ENCODE measurements around the gene PLPP1.

PLPP1 gene

DNA sequence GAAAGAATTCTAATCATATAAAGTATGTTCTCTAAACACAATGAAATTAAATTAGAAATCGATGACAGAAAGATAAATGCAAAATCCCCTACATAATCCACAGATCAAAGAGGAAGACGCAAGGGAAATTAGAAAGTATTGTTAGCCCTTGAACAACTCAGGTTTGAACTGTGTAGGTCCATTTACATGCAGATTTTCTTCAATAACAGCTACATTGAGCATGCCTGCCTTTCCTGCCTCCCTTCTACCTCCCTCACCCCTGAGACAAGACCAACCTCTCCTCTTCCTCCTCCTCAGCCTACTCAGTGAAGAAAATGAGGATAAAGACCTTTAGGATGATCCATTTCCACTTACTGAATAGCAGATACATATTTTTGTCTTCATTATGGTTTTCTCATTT, 75.2 kb downstream of the PLPP1 start:
- Mint-ChIP-seq H3K4me3 (no peak overlapping the region), H3K9me3 (ENCODE audit: low read depth) (no peaks in the 10 kb centered on the region), H3K4me1 (ENCODE audit: low read depth) (peaks cover 20% of the 10 kb centered on the region), H3K27me3 (no peaks in the 10 kb centered on the region), H3K36me3 (peaks cover 15% of the 10 kb centered on the region), H3K27ac (no peak overlapping the region)

- Mint-ChIP-seq H3K9me3 (ENCODE audit: low read depth) (no peaks in the 10 kb centered on the region), H3K36me3 (peaks cover 13% of the 10 kb centered on the region), H3K4me1 (ENCODE audit: low read depth) (peaks cover 21% of the 10 kb centered on the region)
Measured at GRCh38 chr5:55456216-55456895, 78.4 kb downstream of the PLPP1 start.

DNA sequence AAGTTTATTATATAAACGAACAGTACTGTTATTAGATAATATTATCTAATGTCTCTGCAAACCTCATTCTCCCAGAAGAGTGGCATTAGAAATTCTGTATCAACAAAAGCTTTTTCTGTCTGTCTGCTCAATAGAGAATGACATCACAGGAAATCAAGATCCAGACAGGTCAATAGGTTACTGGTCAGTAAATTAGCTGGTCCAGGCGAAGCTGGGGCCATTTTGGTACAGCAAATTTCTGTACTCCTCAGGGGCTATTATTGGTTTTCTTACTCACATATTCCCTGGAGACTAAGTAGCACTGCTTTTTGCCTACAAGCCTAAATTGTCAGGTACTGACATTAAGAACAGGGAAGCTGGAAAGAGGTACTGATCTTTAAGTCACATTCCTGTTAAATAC, 80.5 kb downstream of the PLPP1 start:
- no peak overlapping the region for H3K27ac Mint-ChIP-seq
- no peaks in the 10 kb centered on the region for H3K9me3 Mint-ChIP-seq (ENCODE audit: low read depth)
- H3K4me1 Mint-ChIP-seq (ENCODE audit: low read depth), result peaks cover 18% of the 10 kb centered on the region
- H3K4me3 Mint-ChIP-seq, result no peak overlapping the region
- H3K27me3 Mint-ChIP-seq, result no peaks in the 10 kb centered on the region
- H3K36me3 Mint-ChIP-seq, result peaks cover 15% of the 10 kb centered on the region

More at GRCh38 chr5:55456216-55456895, 78.4 kb downstream of the PLPP1 start:
- Mint-ChIP-seq H3K27me3 (no peaks in the 10 kb centered on the region), H3K27ac (no peak overlapping the region), H3K4me3 (no peak overlapping the region)

GRCh38 chr5:55453211-55453610, 81.6 kb downstream of the PLPP1 start:
- Mint-ChIP-seq H3K27ac (no peak overlapping the region), H3K27me3 (no peaks in the 10 kb centered on the region), H3K4me3 (no peak overlapping the region), H3K36me3 (peaks cover 18% of the 10 kb centered on the region), H3K9me3 (ENCODE audit: low read depth) (no peaks in the 10 kb centered on the region), H3K4me1 (ENCODE audit: low read depth) (peaks cover 17% of the 10 kb centered on the region)

GRCh38 chr5:55451976-55452375, 82.8 kb downstream of the PLPP1 start:
- Mint-ChIP-seq H3K27ac (no peak overlapping the region), H3K4me1 (ENCODE audit: low read depth) (peaks cover 21% of the 10 kb centered on the region), H3K36me3 (peaks cover 19% of the 10 kb centered on the region), H3K9me3 (ENCODE audit: low read depth) (no peaks in the 10 kb centered on the region), H3K27me3 (no peaks in the 10 kb centered on the region), H3K4me3 (no peak overlapping the region)

GRCh38 chr5:55450050-55450765, 84.6 kb downstream of the PLPP1 start:
- Mint-ChIP-seq H3K4me1 (ENCODE audit: low read depth) (peaks cover 16% of the 10 kb centered on the region), H3K27ac (peak overlapping the region; percentile 23), H3K36me3 (peaks cover 19% of the 10 kb centered on the region), H3K9me3 (ENCODE audit: low read depth) (no peaks in the 10 kb centered on the region), H3K4me3 (no peak overlapping the region), H3K27me3 (no peaks in the 10 kb centered on the region)

GRCh38 chr5:55446640-55447351, 88.0 kb downstream of the PLPP1 start:
- peaks cover 10% of the 10 kb centered on the region for H3K4me1 Mint-ChIP-seq (ENCODE audit: low read depth)
- H3K36me3 Mint-ChIP-seq, result peaks cover 15% of the 10 kb centered on the region
- H3K27ac Mint-ChIP-seq, result no peak overlapping the region
- H3K9me3 Mint-ChIP-seq (ENCODE audit: low read depth), result no peaks in the 10 kb centered on the region
- no peak overlapping the region for H3K4me3 Mint-ChIP-seq
- no peaks in the 10 kb centered on the region for H3K27me3 Mint-ChIP-seq

DNA sequence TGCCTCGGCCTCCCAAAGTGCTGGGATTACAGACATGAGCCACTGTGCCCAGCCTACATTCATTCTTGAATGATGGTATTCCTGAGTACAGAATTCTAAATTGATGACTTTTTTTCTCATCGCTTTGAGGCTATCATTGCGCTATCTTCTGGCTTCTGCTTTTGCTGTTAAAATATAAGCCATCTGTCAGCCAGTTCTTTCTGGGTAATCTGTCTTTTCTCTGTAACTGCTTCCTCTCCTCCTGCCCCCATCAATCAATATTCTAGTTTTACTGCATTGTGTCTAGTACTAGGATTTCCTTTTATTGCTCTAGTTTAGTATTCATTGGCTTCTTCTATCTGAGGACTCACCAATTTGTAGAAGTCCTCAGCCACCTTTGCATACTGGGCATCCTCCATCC, 89.0 kb downstream of the PLPP1 start:
- no peaks in the 10 kb centered on the region for H3K27me3 Mint-ChIP-seq
- H3K36me3 Mint-ChIP-seq, result peaks cover 15% of the 10 kb centered on the region
- no peaks in the 10 kb centered on the region for H3K9me3 Mint-ChIP-seq (ENCODE audit: low read depth)
- no peak overlapping the region for H3K4me3 Mint-ChIP-seq
- peaks cover 19% of the 10 kb centered on the region for H3K4me1 Mint-ChIP-seq (ENCODE audit: low read depth)
- H3K27ac Mint-ChIP-seq, result no peak overlapping the region

- peaks cover 47% of the 10 kb centered on the region for H3K4me1 Mint-ChIP-seq (ENCODE audit: low read depth)
- H3K27ac Mint-ChIP-seq, result peak overlapping the region; percentile 85
- H3K9me3 Mint-ChIP-seq (ENCODE audit: low read depth), result no peaks in the 10 kb centered on the region
- no peak overlapping the region for H3K4me3 Mint-ChIP-seq
- H3K27me3 Mint-ChIP-seq, result no peaks in the 10 kb centered on the region
- peaks cover 8% of the 10 kb centered on the region for H3K36me3 Mint-ChIP-seq
Measured at GRCh38 chr5:55441954-55442353, 92.8 kb downstream of the PLPP1 start.

- no peaks in the 10 kb centered on the region for H3K9me3 Mint-ChIP-seq (ENCODE audit: low read depth)
- H3K4me3 Mint-ChIP-seq, result no peak overlapping the region
- peak overlapping the region; percentile 85 for H3K27ac Mint-ChIP-seq
- peaks cover 11% of the 10 kb centered on the region for H3K36me3 Mint-ChIP-seq
- H3K27me3 Mint-ChIP-seq, result no peaks in the 10 kb centered on the region
- peaks cover 50% of the 10 kb centered on the region for H3K4me1 Mint-ChIP-seq (ENCODE audit: low read depth)
Measured at GRCh38 chr5:55441107-55441771, 93.5 kb downstream of the PLPP1 start.

DNA sequence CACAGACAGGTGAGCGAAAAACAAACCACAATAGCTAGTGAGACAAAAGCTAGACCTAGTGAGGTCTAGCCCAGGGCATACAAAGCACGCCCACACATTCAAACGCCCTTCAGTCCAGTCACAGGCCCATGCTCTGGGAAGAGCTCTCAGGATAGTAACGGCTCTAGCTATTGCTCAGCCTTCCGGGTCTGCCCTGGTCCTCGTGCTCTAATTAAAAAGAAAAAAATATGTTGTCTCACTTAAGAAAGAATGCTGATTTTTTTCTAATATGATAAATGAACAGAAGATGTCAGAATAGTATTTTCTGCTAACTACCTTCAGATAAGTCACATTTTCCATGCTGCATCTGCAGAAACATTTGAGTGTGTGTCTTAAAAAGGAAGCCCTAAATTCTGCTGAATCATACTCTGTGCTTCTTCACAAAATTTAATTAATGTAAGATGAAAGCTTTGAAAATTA, 94.5 kb downstream of the PLPP1 start:
- Mint-ChIP-seq H3K4me1 (ENCODE audit: low read depth) (peaks cover 50% of the 10 kb centered on the region), H3K36me3 (peaks cover 18% of the 10 kb centered on the region), H3K27ac (peak overlapping the region; percentile 86), H3K9me3 (ENCODE audit: low read depth) (peaks cover under 1% of the 10 kb centered on the region), H3K27me3 (no peaks in the 10 kb centered on the region), H3K4me3 (peak overlapping the region; percentile 32)

DNA sequence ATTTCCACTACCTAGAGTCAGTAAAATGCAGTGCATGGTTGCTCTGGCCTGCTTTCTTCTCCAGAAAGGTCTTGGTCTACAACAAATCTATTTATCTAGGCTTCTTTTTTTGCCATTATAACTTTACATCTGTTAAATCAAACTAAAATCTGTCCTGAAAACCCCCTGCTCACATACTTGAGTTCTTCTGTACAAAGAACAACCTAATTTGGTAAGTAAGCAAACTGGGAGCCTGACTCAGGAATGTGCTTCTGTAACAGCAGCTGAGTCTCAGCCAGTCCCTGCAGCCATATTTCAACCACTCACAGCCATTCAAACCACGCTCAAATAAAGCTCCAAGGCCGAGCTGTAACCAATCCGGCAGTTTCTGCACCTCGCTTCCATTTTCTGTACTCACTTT, 95.8 kb downstream of the PLPP1 start:
- H3K36me3 Mint-ChIP-seq, result peaks cover 30% of the 10 kb centered on the region
- H3K27ac Mint-ChIP-seq, result peak overlapping the region; percentile 86
- H3K4me1 Mint-ChIP-seq (ENCODE audit: low read depth), result peaks cover 50% of the 10 kb centered on the region
- H3K9me3 Mint-ChIP-seq (ENCODE audit: low read depth), result peaks cover 13% of the 10 kb centered on the region
- no peaks in the 10 kb centered on the region for H3K27me3 Mint-ChIP-seq
- peak overlapping the region; percentile 32 for H3K4me3 Mint-ChIP-seq

GRCh38 chr5:55437859-55438206, 96.9 kb downstream of the PLPP1 start:
- Mint-ChIP-seq H3K36me3 (peaks cover 32% of the 10 kb centered on the region), H3K4me3 (no peak overlapping the region), H3K4me1 (ENCODE audit: low read depth) (peaks cover 50% of the 10 kb centered on the region), H3K27ac (peak overlapping the region; percentile 62), H3K27me3 (no peaks in the 10 kb centered on the region), H3K9me3 (ENCODE audit: low read depth) (peaks cover 15% of the 10 kb centered on the region)

DNA sequence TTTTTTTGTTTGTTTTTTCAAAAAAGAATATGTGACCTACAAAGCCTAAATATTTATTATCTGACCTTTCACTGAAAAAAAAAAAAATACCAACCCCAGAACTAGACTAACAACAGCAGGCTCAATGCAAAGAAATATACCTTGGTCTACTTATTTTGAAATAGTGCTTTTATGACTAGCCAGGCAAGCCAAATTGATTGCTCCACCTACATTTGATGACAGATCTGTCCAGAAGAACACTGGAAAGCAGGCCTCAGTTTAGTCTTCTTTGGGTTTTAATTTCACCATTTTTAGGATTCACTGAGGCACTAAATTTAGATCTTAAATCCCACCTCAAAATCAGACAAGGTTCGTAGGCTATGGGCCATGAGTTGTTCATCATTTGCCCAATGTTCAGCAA, 97.3 kb downstream of the PLPP1 start:
- peak overlapping the region; percentile 62 for H3K27ac Mint-ChIP-seq
- no peak overlapping the region for H3K4me3 Mint-ChIP-seq
- peaks cover 19% of the 10 kb centered on the region for H3K9me3 Mint-ChIP-seq (ENCODE audit: low read depth)
- H3K36me3 Mint-ChIP-seq, result peaks cover 36% of the 10 kb centered on the region
- no peaks in the 10 kb centered on the region for H3K27me3 Mint-ChIP-seq
- peaks cover 48% of the 10 kb centered on the region for H3K4me1 Mint-ChIP-seq (ENCODE audit: low read depth)

- Mint-ChIP-seq H3K4me3 (no peak overlapping the region), H3K9me3 (ENCODE audit: low read depth) (peaks cover 31% of the 10 kb centered on the region), H3K27ac (no peak overlapping the region)
Measured at GRCh38 chr5:55432549-55432948, 102.2 kb downstream of the PLPP1 start.

More at GRCh38 chr5:55432549-55432948, 102.2 kb downstream of the PLPP1 start:
- Mint-ChIP-seq H3K36me3 (peaks cover 61% of the 10 kb centered on the region), H3K27me3 (no peaks in the 10 kb centered on the region), H3K4me1 (ENCODE audit: low read depth) (peaks cover 5% of the 10 kb centered on the region)

Data from activated naive CD8-positive, alpha-beta T cell (primary cell).